Lower leg skin (tissue), 3 donors: ENCODE data around the gene ARID1B.

Experiments
- POLR2A ChIP-seq, 2 donors: fragments of 450-650 bp; IDR thresholded peaks; one replicate each; pipeline ENCODE4 v1.6.1; 2016 to 2017; ENCODE audit warnings: antibody characterized with exemption in 2 of 2, mild to moderate bottlenecking in 1 of 2, moderate library complexity in 1 of 2
- TF ChIP-seq, protein P1 (sequence below), 3 donors: fragments of 450-650 bp; IDR thresholded peaks; one replicate each; pipeline ENCODE4 v1.5.1; 2016; ENCODE audit warnings: antibody characterized with exemption in 3 of 3, mild to moderate bottlenecking in 3 of 3, moderate library complexity in 2 of 3

DNA sequence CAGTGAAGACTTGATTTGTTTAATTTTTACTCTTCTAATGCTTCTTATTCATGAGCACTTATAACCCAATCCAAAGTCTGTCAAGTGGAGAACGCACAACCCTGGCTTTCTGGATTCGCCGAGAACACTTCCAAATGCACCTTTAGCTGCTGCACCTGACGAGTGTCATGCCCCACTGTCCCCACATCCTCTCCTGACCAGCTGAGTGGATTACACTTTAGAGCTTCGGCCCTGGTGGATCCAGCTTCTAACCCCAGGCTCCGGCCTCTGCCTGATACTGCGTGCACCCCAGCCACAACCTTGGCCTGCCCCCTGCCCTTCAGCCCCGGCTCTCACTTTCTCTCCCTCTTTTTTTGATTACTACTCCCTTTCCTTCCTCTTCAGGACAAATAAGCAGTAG is 287.3 kb downstream of the ARID1B start:
- TF ChIP-seq, protein P1, sequence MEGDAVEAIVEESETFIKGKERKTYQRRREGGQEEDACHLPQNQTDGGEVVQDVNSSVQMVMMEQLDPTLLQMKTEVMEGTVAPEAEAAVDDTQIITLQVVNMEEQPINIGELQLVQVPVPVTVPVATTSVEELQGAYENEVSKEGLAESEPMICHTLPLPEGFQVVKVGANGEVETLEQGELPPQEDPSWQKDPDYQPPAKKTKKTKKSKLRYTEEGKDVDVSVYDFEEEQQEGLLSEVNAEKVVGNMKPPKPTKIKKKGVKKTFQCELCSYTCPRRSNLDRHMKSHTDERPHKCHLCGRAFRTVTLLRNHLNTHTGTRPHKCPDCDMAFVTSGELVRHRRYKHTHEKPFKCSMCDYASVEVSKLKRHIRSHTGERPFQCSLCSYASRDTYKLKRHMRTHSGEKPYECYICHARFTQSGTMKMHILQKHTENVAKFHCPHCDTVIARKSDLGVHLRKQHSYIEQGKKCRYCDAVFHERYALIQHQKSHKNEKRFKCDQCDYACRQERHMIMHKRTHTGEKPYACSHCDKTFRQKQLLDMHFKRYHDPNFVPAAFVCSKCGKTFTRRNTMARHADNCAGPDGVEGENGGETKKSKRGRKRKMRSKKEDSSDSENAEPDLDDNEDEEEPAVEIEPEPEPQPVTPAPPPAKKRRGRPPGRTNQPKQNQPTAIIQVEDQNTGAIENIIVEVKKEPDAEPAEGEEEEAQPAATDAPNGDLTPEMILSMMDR (IDR thresholded peaks at IDR 0.05): no peak
- no peak for TF ChIP-seq POLR2A (IDR thresholded peaks at IDR 0.05)
